ENCODE data around the gene GTPBP6.

The GTPBP6 gene

GRCh38 chrX:276581-277201 is 41.9 kb downstream of the GTPBP6 start:
- no peak for TF ChIP-seq MAX (IDR thresholded peaks at IDR 0.05; ENCODE audit: low read depth, low read length)
- no peak for TF ChIP-seq POLR2A (IDR thresholded peaks at IDR 0.05; ENCODE audit: extremely low read depth, insufficient read length)
- TF ChIP-seq CTCF (IDR thresholded peaks at IDR 0.05; ENCODE audit: low read depth, low read length): no peak
- DNase-seq (ENCODE audit: low read depth): peak; percentile 40
- peak overlapping the region; percentile 60 for H3K4me3 ChIP-seq (ENCODE audit: low read depth, low read length)

GRCh38 chrX:275967-276580 is 42.5 kb downstream of the GTPBP6 start:
- peak; percentile 71 for DNase-seq (ENCODE audit: low read depth)

GRCh38 chrX:275476-275966 is 43.1 kb downstream of the GTPBP6 start:
- peak overlapping the region; percentile 60 for H3K4me3 ChIP-seq (ENCODE audit: low read depth, low read length)
- DNase-seq (ENCODE audit: low read depth): no peak
- TF ChIP-seq MAX (IDR thresholded peaks at IDR 0.05; ENCODE audit: low read depth, low read length): no peak
- no peak for TF ChIP-seq MYC (IDR thresholded peaks at IDR 0.05; ENCODE audit: low read depth, low read length)
- no peak for TF ChIP-seq POLR2A (IDR thresholded peaks at IDR 0.05; ENCODE audit: extremely low read depth, insufficient read length)
- no peak for TF ChIP-seq CTCF (IDR thresholded peaks at IDR 0.05; ENCODE audit: low read depth, low read length)

More at GRCh38 chrX:275967-276580, 42.5 kb downstream of the GTPBP6 start:
- TF ChIP-seq CTCF (IDR thresholded peaks at IDR 0.05; ENCODE audit: low read depth, low read length) (no peak), MYC (IDR thresholded peaks at IDR 0.05; ENCODE audit: low read depth, low read length) (no peak), POLR2A (IDR thresholded peaks at IDR 0.05; ENCODE audit: extremely low read depth, insufficient read length) (peak; percentile 50)
- peak overlapping the region; percentile 60 for H3K4me3 ChIP-seq (ENCODE audit: low read depth, low read length)

- peak; percentile 86 for DNase-seq (ENCODE audit: low read depth)
- TF ChIP-seq MYC (IDR thresholded peaks at IDR 0.05; ENCODE audit: low read depth, low read length) (no peak), CTCF (IDR thresholded peaks at IDR 0.05; ENCODE audit: low read depth, low read length) (no peak)
- peak overlapping the region; percentile 60 for H3K4me3 ChIP-seq (ENCODE audit: low read depth, low read length)
Observed at GRCh38 chrX:274904-275475, 43.6 kb downstream of the GTPBP6 start.

- TF ChIP-seq CTCF (IDR thresholded peaks at IDR 0.05; ENCODE audit: low read depth, low read length): no peak
- no peak for TF ChIP-seq POLR2A (IDR thresholded peaks at IDR 0.05; ENCODE audit: extremely low read depth, insufficient read length)
- TF ChIP-seq MAX (IDR thresholded peaks at IDR 0.05; ENCODE audit: low read depth, low read length): no peak
- TF ChIP-seq MYC (IDR thresholded peaks at IDR 0.05; ENCODE audit: low read depth, low read length): no peak
- H3K4me3 ChIP-seq (ENCODE audit: low read depth, low read length): no peak overlapping the region
- DNase-seq (ENCODE audit: low read depth): no peak
Observed at GRCh38 chrX:270848-271367, 47.7 kb downstream of the GTPBP6 start.

Measured in NB4 (cell line).